ENCODE results near the gene FBRSL1.

Gene FBRSL1

GRCh38 chr12:132493482-132494178, 3.7 kb downstream of the FBRSL1 start:
- TF ChIP-seq, protein P1, sequence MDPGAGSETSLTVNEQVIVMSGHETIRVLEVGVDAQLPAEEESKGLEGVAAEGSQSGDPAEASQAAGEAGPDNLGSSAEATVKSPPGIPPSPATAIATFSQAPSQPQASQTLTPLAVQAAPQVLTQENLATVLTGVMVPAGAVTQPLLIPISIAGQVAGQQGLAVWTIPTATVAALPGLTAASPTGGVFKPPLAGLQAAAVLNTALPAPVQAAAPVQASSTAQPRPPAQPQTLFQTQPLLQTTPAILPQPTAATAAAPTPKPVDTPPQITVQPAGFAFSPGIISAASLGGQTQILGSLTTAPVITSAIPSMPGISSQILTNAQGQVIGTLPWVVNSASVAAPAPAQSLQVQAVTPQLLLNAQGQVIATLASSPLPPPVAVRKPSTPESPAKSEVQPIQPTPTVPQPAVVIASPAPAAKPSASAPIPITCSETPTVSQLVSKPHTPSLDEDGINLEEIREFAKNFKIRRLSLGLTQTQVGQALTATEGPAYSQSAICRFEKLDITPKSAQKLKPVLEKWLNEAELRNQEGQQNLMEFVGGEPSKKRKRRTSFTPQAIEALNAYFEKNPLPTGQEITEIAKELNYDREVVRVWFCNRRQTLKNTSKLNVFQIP (CRISPR knock-in tag; IDR thresholded peaks at IDR 0.05; ENCODE audit: borderline replicate concordance, low read depth) = no peak
- TF ChIP-seq ZNF8 (CRISPR knock-in tag; IDR thresholded peaks at IDR 0.05) (no peak), ARNTL (CRISPR knock-in tag; IDR thresholded peaks at IDR 0.05; ENCODE audit: borderline replicate concordance, low read depth) (no peak)
- TF ChIP-seq, protein P2, sequence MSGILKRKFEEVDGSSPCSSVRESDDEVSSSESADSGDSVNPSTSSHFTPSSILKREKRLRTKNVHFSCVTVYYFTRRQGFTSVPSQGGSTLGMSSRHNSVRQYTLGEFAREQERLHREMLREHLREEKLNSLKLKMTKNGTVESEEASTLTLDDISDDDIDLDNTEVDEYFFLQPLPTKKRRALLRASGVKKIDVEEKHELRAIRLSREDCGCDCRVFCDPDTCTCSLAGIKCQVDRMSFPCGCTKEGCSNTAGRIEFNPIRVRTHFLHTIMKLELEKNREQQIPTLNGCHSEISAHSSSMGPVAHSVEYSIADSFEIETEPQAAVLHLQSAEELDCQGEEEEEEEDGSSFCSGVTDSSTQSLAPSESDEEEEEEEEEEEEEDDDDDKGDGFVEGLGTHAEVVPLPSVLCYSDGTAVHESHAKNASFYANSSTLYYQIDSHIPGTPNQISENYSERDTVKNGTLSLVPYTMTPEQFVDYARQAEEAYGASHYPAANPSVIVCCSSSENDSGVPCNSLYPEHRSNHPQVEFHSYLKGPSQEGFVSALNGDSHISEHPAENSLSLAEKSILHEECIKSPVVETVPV (CRISPR knock-in tag; IDR thresholded peaks at IDR 0.05) = no peak
- no peak for ATAC-seq

DNA sequence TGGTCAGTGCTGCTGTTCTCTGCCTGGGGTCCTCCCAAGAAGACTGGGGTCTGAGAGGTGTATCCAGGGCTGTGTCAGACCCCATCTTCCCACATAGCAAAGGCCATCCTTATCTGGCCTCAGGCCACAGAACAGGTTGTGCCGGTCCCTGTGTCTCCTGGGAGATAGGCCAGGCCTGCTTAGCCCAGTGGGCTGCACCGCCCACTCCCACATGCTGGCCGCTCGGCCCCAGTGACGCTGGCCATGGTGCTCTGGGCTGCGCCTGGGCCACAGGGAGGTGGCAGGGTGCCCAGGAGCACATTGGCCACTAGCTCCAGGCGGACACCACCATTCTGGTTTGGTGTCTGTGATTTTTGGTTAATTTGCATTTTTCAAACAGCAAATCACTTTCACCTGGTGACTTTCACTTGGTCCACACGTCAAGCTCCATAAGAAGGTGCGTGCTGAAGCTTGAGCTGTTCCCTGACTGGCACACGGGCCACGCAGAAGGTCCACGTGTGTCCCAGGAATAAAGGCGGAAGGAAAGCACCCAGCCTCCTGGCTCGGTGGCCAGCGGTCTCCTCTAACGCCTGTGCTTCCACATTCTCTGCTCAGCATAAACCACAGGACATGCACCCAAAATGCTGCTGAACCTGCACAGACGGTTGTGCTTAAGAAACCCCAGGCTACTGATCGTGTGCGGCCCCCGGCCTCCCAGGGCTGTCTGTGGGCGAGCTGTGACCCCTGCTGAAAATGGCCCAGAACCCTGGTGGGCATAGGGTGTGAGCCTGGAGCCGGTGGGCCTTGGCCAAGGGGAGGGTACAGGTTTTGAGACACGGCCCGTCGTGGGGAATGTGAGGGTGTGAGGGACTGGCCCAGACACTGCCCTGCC, 4.6 kb downstream of the FBRSL1 start:
- TF ChIP-seq GLIS3 (CRISPR knock-in tag; IDR thresholded peaks at IDR 0.05) = no peak
- ATAC-seq = no peak

DNA sequence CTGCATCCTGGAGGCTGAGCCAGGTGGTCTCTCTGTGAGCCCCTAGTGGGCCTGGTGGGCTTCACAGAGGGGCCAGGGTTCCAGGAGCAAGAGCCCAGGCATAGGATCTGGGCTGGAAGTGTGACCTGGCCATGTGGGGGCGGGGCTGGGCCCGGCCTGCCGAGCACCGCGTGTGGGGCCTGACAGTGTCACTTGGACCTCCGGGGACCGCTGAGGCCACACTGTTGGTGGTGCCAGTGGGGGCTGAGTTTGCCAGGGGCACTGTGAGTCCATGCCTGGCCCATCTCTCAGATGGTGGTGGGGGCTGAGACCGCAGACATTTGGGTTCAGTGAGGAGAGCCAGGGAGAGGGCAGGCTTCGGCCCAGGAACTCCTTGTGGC, 5.2 kb downstream of the FBRSL1 start:
- no peak for ATAC-seq
- TF ChIP-seq SNAI2 (CRISPR knock-in tag; IDR thresholded peaks at IDR 0.05) (no peak), TCF4 (CRISPR knock-in tag; IDR thresholded peaks at IDR 0.05; ENCODE audit: borderline replicate concordance) (no peak)

GRCh38 chr12:132495629-132496357, 5.8 kb downstream of the FBRSL1 start:
- ATAC-seq = no peak
- no peak for TF ChIP-seq ESRRG (CRISPR knock-in tag; IDR thresholded peaks at IDR 0.05)
- no peak for TF ChIP-seq ZNF8 (CRISPR knock-in tag; IDR thresholded peaks at IDR 0.05)
- TF ChIP-seq, protein P3, sequence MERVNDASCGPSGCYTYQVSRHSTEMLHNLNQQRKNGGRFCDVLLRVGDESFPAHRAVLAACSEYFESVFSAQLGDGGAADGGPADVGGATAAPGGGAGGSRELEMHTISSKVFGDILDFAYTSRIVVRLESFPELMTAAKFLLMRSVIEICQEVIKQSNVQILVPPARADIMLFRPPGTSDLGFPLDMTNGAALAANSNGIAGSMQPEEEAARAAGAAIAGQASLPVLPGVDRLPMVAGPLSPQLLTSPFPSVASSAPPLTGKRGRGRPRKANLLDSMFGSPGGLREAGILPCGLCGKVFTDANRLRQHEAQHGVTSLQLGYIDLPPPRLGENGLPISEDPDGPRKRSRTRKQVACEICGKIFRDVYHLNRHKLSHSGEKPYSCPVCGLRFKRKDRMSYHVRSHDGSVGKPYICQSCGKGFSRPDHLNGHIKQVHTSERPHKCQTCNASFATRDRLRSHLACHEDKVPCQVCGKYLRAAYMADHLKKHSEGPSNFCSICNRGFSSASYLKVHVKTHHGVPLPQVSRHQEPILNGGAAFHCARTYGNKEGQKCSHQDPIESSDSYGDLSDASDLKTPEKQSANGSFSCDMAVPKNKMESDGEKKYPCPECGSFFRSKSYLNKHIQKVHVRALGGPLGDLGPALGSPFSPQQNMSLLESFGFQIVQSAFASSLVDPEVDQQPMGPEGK (CRISPR knock-in tag; IDR thresholded peaks at IDR 0.05; ENCODE audit: borderline replicate concordance) = no peak
- TF ChIP-seq BACH2 (CRISPR knock-in tag; IDR thresholded peaks at IDR 0.05; ENCODE audit: borderline replicate concordance) = no peak
- TF ChIP-seq TSHZ2 (CRISPR knock-in tag; IDR thresholded peaks at IDR 0.05) = no peak
- no peak for TF ChIP-seq RARB (CRISPR knock-in tag; IDR thresholded peaks at IDR 0.05)
- TF ChIP-seq ZC3H10 (CRISPR knock-in tag; IDR thresholded peaks at IDR 0.05) = no peak
- no peak for TF ChIP-seq ARNTL (CRISPR knock-in tag; IDR thresholded peaks at IDR 0.05; ENCODE audit: borderline replicate concordance, low read depth)
- no peak for TF ChIP-seq OSR1 (CRISPR knock-in tag; IDR thresholded peaks at IDR 0.05)
- TF ChIP-seq, protein P1 (CRISPR knock-in tag; IDR thresholded peaks at IDR 0.05; ENCODE audit: borderline replicate concordance, low read depth) = no peak
- no peak for TF ChIP-seq SNAI2 (CRISPR knock-in tag; IDR thresholded peaks at IDR 0.05)
- TF ChIP-seq TCF4 (CRISPR knock-in tag; IDR thresholded peaks at IDR 0.05; ENCODE audit: borderline replicate concordance) = no peak
- no peak for TF ChIP-seq TOX (CRISPR knock-in tag; IDR thresholded peaks at IDR 0.05; ENCODE audit: borderline replicate concordance)
- TF ChIP-seq GLIS3 (CRISPR knock-in tag; IDR thresholded peaks at IDR 0.05) = no peak
- no peak for TF ChIP-seq CSDC2 (CRISPR knock-in tag; IDR thresholded peaks at IDR 0.05)
- no peak for TF ChIP-seq ZNF565 (CRISPR knock-in tag; conservative IDR thresholded peaks at IDR 0.05; ENCODE audit: low read depth)
- TF ChIP-seq ZFP30 (CRISPR knock-in tag; IDR thresholded peaks at IDR 0.05) = no peak
- TF ChIP-seq, protein P2 (CRISPR knock-in tag; IDR thresholded peaks at IDR 0.05) = no peak
- no peak for TF ChIP-seq ZNF70 (CRISPR knock-in tag; IDR thresholded peaks at IDR 0.05)
